ENCODE results near the gene LIMA1. TPM values are rescaled to one million over a fixed set of nuclear protein-coding genes. Genes with fewer than 3 reads are reported as not detected.

Gene LIMA1
- total and polyA plus RNA-seq, 9 of the 15 experiments (the other 6 are each of a cell fraction or from before 2014, with no cell fraction given) = 20.2 to 37.8 (median 27.3) TPM

DNA sequence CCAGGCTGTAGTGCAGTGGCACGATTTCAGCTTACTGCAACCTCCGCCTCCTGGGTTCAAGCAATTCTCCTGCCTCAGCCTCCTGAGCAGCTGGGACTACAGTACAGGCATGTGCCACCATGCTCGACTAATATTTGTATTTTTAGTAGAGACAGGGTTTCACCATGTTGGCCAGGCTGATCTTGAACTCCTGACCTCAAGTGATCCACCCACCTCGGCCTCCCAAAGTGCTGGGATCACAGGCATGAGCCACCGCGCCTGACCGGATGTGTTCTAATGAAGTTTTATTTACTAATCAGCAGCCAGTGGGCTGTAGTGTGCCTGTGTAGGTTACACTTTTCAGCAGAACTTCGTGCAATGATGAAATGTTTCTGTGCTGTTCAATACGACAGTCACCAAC is 35.7 kb downstream of the LIMA1 start (continued):
- TF ChIP-seq, protein P1, sequence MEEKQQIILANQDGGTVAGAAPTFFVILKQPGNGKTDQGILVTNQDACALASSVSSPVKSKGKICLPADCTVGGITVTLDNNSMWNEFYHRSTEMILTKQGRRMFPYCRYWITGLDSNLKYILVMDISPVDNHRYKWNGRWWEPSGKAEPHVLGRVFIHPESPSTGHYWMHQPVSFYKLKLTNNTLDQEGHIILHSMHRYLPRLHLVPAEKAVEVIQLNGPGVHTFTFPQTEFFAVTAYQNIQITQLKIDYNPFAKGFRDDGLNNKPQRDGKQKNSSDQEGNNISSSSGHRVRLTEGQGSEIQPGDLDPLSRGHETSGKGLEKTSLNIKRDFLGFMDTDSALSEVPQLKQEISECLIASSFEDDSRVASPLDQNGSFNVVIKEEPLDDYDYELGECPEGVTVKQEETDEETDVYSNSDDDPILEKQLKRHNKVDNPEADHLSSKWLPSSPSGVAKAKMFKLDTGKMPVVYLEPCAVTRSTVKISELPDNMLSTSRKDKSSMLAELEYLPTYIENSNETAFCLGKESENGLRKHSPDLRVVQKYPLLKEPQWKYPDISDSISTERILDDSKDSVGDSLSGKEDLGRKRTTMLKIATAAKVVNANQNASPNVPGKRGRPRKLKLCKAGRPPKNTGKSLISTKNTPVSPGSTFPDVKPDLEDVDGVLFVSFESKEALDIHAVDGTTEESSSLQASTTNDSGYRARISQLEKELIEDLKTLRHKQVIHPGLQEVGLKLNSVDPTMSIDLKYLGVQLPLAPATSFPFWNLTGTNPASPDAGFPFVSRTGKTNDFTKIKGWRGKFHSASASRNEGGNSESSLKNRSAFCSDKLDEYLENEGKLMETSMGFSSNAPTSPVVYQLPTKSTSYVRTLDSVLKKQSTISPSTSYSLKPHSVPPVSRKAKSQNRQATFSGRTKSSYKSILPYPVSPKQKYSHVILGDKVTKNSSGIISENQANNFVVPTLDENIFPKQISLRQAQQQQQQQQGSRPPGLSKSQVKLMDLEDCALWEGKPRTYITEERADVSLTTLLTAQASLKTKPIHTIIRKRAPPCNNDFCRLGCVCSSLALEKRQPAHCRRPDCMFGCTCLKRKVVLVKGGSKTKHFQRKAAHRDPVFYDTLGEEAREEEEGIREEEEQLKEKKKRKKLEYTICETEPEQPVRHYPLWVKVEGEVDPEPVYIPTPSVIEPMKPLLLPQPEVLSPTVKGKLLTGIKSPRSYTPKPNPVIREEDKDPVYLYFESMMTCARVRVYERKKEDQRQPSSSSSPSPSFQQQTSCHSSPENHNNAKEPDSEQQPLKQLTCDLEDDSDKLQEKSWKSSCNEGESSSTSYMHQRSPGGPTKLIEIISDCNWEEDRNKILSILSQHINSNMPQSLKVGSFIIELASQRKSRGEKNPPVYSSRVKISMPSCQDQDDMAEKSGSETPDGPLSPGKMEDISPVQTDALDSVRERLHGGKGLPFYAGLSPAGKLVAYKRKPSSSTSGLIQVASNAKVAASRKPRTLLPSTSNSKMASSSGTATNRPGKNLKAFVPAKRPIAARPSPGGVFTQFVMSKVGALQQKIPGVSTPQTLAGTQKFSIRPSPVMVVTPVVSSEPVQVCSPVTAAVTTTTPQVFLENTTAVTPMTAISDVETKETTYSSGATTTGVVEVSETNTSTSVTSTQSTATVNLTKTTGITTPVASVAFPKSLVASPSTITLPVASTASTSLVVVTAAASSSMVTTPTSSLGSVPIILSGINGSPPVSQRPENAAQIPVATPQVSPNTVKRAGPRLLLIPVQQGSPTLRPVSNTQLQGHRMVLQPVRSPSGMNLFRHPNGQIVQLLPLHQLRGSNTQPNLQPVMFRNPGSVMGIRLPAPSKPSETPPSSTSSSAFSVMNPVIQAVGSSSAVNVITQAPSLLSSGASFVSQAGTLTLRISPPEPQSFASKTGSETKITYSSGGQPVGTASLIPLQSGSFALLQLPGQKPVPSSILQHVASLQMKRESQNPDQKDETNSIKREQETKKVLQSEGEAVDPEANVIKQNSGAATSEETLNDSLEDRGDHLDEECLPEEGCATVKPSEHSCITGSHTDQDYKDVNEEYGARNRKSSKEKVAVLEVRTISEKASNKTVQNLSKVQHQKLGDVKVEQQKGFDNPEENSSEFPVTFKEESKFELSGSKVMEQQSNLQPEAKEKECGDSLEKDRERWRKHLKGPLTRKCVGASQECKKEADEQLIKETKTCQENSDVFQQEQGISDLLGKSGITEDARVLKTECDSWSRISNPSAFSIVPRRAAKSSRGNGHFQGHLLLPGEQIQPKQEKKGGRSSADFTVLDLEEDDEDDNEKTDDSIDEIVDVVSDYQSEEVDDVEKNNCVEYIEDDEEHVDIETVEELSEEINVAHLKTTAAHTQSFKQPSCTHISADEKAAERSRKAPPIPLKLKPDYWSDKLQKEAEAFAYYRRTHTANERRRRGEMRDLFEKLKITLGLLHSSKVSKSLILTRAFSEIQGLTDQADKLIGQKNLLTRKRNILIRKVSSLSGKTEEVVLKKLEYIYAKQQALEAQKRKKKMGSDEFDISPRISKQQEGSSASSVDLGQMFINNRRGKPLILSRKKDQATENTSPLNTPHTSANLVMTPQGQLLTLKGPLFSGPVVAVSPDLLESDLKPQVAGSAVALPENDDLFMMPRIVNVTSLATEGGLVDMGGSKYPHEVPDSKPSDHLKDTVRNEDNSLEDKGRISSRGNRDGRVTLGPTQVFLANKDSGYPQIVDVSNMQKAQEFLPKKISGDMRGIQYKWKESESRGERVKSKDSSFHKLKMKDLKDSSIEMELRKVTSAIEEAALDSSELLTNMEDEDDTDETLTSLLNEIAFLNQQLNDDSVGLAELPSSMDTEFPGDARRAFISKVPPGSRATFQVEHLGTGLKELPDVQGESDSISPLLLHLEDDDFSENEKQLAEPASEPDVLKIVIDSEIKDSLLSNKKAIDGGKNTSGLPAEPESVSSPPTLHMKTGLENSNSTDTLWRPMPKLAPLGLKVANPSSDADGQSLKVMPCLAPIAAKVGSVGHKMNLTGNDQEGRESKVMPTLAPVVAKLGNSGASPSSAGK (IDR thresholded peaks at IDR 0.05) = 0 out of 2 replicates have a peak, but pooled peaks have one; percentile 27
- TF ChIP-seq, protein P2, sequence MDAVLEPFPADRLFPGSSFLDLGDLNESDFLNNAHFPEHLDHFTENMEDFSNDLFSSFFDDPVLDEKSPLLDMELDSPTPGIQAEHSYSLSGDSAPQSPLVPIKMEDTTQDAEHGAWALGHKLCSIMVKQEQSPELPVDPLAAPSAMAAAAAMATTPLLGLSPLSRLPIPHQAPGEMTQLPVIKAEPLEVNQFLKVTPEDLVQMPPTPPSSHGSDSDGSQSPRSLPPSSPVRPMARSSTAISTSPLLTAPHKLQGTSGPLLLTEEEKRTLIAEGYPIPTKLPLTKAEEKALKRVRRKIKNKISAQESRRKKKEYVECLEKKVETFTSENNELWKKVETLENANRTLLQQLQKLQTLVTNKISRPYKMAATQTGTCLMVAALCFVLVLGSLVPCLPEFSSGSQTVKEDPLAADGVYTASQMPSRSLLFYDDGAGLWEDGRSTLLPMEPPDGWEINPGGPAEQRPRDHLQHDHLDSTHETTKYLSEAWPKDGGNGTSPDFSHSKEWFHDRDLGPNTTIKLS (IDR thresholded peaks at IDR 0.05; ENCODE audit: borderline replicate concordance, low read depth) = 0 out of 2 replicates have a peak, but pooled peaks have one; percentile 4
- TF ChIP-seq ZNF584 (CRISPR knock-in tag; IDR thresholded peaks at IDR 0.05; ENCODE audit: low read depth) = 0 out of 2 replicates have a peak, but pooled peaks have one; percentile 28
- TF ChIP-seq NFRKB (IDR thresholded peaks at IDR 0.05; ENCODE audit: low read depth) = peak; percentile 28; the same call in 1 of the 2 replicates
- peak; percentile 24 to 27; a peak in 1 of 4 replicates for TF ChIP-seq NRF1 (conservative IDR thresholded peaks at IDR 0.05 in 1 of 2, IDR thresholded peaks at IDR 0.05 in 1 of 2)
- peak; percentile 44; the same call in 1 of the 2 replicates for TF ChIP-seq CC2D1A (IDR thresholded peaks at IDR 0.05)
- peak; percentile 11 for TF ChIP-seq POLR2B (IDR thresholded peaks at IDR 0.05; ENCODE audit: low read depth, partially characterized antibody)
- TF ChIP-seq, protein P3, sequence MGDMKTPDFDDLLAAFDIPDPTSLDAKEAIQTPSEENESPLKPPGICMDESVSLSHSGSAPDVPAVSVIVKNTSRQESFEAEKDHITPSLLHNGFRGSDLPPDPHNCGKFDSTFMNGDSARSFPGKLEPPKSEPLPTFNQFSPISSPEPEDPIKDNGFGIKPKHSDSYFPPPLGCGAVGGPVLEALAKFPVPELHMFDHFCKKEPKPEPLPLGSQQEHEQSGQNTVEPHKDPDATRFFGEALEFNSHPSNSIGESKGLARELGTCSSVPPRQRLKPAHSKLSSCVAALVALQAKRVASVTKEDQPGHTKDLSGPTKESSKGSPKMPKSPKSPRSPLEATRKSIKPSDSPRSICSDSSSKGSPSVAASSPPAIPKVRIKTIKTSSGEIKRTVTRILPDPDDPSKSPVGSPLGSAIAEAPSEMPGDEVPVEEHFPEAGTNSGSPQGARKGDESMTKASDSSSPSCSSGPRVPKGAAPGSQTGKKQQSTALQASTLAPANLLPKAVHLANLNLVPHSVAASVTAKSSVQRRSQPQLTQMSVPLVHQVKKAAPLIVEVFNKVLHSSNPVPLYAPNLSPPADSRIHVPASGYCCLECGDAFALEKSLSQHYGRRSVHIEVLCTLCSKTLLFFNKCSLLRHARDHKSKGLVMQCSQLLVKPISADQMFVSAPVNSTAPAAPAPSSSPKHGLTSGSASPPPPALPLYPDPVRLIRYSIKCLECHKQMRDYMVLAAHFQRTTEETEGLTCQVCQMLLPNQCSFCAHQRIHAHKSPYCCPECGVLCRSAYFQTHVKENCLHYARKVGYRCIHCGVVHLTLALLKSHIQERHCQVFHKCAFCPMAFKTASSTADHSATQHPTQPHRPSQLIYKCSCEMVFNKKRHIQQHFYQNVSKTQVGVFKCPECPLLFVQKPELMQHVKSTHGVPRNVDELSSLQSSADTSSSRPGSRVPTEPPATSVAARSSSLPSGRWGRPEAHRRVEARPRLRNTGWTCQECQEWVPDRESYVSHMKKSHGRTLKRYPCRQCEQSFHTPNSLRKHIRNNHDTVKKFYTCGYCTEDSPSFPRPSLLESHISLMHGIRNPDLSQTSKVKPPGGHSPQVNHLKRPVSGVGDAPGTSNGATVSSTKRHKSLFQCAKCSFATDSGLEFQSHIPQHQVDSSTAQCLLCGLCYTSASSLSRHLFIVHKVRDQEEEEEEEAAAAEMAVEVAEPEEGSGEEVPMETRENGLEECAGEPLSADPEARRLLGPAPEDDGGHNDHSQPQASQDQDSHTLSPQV (IDR thresholded peaks at IDR 0.05) = peak; percentile 63
